K562 (cell line): ENCODE results near the gene CDYL. TPM values are rescaled to one million over a fixed set of nuclear protein-coding genes. Genes with fewer than 3 reads are reported as not detected.

Experiments
- ATF1 ChIP-seq, 2 experiments: fragments of 450-650 bp in 1 of 2; IDR thresholded peaks; 2 replicates each; pipeline ENCODE4 v1.6.1; 2016; ENCODE audit warnings: missing compliant biosample characterization in 1 of 2, missing genetic modification characterization in 1 of 2
- BCOR ChIP-seq: fragments of 450-650 bp; IDR thresholded peaks from 2 replicates; pipeline ENCODE4 v1.6.1; 2016
- CHD4 ChIP-seq: fragments of 200-600 bp; sonication (generic); IDR thresholded peaks from 3 replicates; pipeline ENCODE4 v1.6.1; 2012; ENCODE audit warnings: low read depth, mild to moderate bottlenecking, mixed read lengths, low read length, inconsistent platforms; ENCODE audit not compliant: insufficient read depth, insufficient replicate concordance, poor library complexity, severe bottlenecking
- E2F5 ChIP-seq: sonication (generic); formaldehyde crosslinking; IDR thresholded peaks from 2 replicates; pipeline ENCODE4 v1.8.0; 2022; ENCODE audit warnings: mild to moderate bottlenecking, missing genetic modification reagents
- FOXA1 ChIP-seq: fragments of 450-650 bp; IDR thresholded peaks from 2 replicates; pipeline ENCODE4 v1.6.1; 2016; ENCODE audit warnings: mild to moderate bottlenecking, borderline replicate concordance
- GABPB1 ChIP-seq: sonication (generic); formaldehyde crosslinking; IDR thresholded peaks from 2 replicates; pipeline ENCODE4 v1.8.0; 2022; ENCODE audit warnings: mild to moderate bottlenecking, missing genetic modification reagents
- HIVEP1 ChIP-seq: fragments of 250-450 bp; sonication (Bioruptor Pico); IDR thresholded peaks from 2 replicates; pipeline ENCODE4 v1.4.0; 2020; ENCODE audit warnings: mild to moderate bottlenecking
- MTF1 ChIP-seq: fragments of 250-450 bp; sonication (Bioruptor Pico); IDR thresholded peaks from 2 replicates; pipeline ENCODE4 v1.9.0; 2021; ENCODE audit warnings: moderate library complexity, mild to moderate bottlenecking, inconsistent platforms, borderline replicate concordance
- NCOA4 ChIP-seq: fragments of 450-650 bp; IDR thresholded peaks from 2 replicates; pipeline ENCODE4 v1.6.1; 2018; ENCODE audit warnings: mild to moderate bottlenecking; ENCODE audit not compliant: partially characterized antibody
- PML ChIP-seq: IDR thresholded peaks from 2 replicates; pipeline ENCODE4 v1.6.1; 2012; ENCODE audit warnings: low read length, inconsistent platforms
- RNF219 ChIP-seq: fragments of 250-450 bp; sonication (Bioruptor Pico); IDR thresholded peaks from 2 replicates; pipeline ENCODE4 v1.5.0; 2022; ENCODE audit warnings: mild to moderate bottlenecking
- SUPT5H ChIP-seq: fragments of 450-650 bp; IDR thresholded peaks from 2 replicates; pipeline ENCODE4 v1.6.1; 2016
- TFAM ChIP-seq: fragments of 250-450 bp; sonication (Bioruptor Pico); conservative IDR thresholded peaks from 2 replicates; pipeline ENCODE4 v1.5.0; 2021; ENCODE audit warnings: mild to moderate bottlenecking, moderate library complexity
- ZBTB1 ChIP-seq: sonication (generic); formaldehyde crosslinking; IDR thresholded peaks from 2 replicates; pipeline ENCODE4 v1.8.1; 2023; ENCODE audit warnings: missing genetic modification reagents, low read depth, mild to moderate bottlenecking, borderline replicate concordance
- ZMIZ1 ChIP-seq, 2 experiments: fragments of 150-350 bp in 1 of 2; IDR thresholded peaks; 2 replicates each; pipeline ENCODE4 v1.6.1; 2012 to 2016; ENCODE audit warnings: low read depth in 2 of 2, low read length in 2 of 2, mild to moderate bottlenecking in 1 of 2, moderate library complexity in 1 of 2
- ZNF280B ChIP-seq: fragments of 250-450 bp; sonication (Bioruptor Pico); IDR thresholded peaks from 2 replicates; pipeline ENCODE4 v1.5.1; 2021; ENCODE audit warnings: mild to moderate bottlenecking
- ZNF316 ChIP-seq: fragments of 450-650 bp; IDR thresholded peaks from 2 replicates; pipeline ENCODE4 v1.6.1; 2016
- ZNF79 ChIP-seq: fragments of 250-450 bp; sonication (Bioruptor Pico); IDR thresholded peaks from 2 replicates; pipeline ENCODE4 v1.4.0; 2020; ENCODE audit warnings: low read depth, mild to moderate bottlenecking, moderate library complexity
- polyA plus RNA-seq, 8 experiments: library from polyadenylated mRNA; depleted of rRNA in 4 of 8; stranded (reverse) in 5 of 8; unstranded in 3 of 8; fragments of >200 nt; fragmentation: Nextera tagmentation in 2 of 8; fragmentation: Illumina TruSeq in 1 of 8; extraction: Ambion mirVana in 2 of 8; extraction: Trizol in 1 of 8; gene quantifications; 2 replicates each; pipeline versions ENCODE4 v1.2.1 to v1.2.3, GENCODE V29; 2011 to 2014; ENCODE audit warnings: inconsistent platforms in 1 of 8, missing spikeins in 1 of 8
- total RNA-seq, 7 experiments: library from RNA; depleted of rRNA in 6 of 7; stranded (reverse); fragments of >200 nt in 6 of 7; fragmentation: Illumina TruSeq in 2 of 7; extraction: Trizol in 2 of 7; gene quantifications; 2 replicates each; pipeline versions ENCODE4 v1.2.1 to v1.2.3, GENCODE V29; 2011 to 2021; ENCODE audit warnings: low replicate concordance in 1 of 7
- TF ChIP-seq, protein P1 (sequence below): fragments of 450-650 bp; formaldehyde crosslinking; IDR thresholded peaks from 2 replicates; pipeline ENCODE4 v1.4.0; 2022; ENCODE audit warnings: missing genetic modification characterization

CDYL gene
- total and polyA plus RNA-seq, 9 of the 15 experiments (the other 6 are each of a cell fraction or from before 2014, with no cell fraction given), result 8.1 to 45.8 (median 40.8) TPM

DNA sequence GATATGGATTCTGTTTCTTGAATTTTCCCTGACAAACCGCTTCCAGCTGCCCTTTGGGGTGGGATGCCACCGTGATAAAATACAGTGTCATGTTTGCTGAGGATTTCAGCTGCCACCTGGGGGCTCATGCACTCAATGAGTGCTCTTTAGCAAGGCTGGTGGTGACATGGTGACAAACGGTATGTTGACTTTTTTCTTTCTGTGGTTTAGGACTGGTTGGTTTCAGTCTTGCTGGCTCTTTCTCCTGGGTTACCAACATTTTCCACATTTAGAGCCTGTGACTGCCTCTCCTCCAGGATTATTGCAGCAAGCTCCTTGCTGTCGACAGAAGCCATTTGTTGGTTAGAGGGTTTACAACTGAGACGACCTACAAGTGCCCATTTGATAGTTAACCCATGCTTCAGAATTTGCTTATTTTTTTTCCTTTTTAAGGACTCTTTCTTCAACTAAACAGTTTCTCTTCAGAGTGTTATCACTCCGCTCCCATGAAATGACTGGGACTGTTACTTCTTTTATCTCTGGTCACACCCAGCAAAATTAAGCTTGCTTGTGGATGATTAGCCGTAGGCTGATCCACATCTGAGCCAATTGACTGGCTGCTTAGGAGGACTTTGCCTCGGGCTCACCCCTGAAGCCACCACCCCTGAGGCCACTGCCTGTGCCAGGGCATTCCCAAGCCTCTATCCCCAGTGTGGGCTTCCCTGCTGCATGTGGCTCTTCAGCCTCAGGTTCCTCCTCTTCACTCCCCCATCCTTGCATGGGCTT is 48.4 kb upstream of the CDYL start (continued):
- no peak for TF ChIP-seq E2F5
- 0 out of 2 replicates have a peak, but pooled peaks have one; percentile 18 for TF ChIP-seq ZNF316
- TF ChIP-seq FOXA1, result no peak
- TF ChIP-seq ZMIZ1 (IDR thresholded peaks at IDR 0.05; ENCODE audit: low read depth in 2 of 2, low read length in 2 of 2), result peak in 1 of 2 experiments; percentile 92; a peak in 2 of 4 replicates
- TF ChIP-seq CHD4, result peak; percentile 56
- no peak for TF ChIP-seq TFAM (CRISPR knock-in tag)
- no peak for TF ChIP-seq NCOA4
- TF ChIP-seq, protein P1, sequence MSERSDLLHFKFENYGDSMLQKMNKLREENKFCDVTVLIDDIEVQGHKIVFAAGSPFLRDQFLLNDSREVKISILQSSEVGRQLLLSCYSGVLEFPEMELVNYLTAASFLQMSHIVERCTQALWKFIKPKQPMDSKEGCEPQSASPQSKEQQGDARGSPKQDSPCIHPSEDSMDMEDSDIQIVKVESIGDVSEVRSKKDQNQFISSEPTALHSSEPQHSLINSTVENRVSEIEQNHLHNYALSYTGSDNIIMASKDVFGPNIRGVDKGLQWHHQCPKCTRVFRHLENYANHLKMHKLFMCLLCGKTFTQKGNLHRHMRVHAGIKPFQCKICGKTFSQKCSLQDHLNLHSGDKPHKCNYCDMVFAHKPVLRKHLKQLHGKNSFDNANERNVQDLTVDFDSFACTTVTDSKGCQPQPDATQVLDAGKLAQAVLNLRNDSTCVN (CRISPR knock-in tag), result no peak
- TF ChIP-seq ZNF280B (CRISPR knock-in tag), result no peak
- TF ChIP-seq RNF219 (CRISPR knock-in tag), result no peak
- TF ChIP-seq GABPB1 (CRISPR knock-in tag), result no peak
- TF ChIP-seq BCOR, result peak; percentile 61; the same call in 1 of the 2 replicates
- TF ChIP-seq HIVEP1 (CRISPR knock-in tag), result no peak
- TF ChIP-seq MTF1 (CRISPR knock-in tag), result no peak
- no peak for TF ChIP-seq ZBTB1
- no peak for TF ChIP-seq ZNF79
- TF ChIP-seq PML, result peak; percentile 95
- no peak for TF ChIP-seq SUPT5H
- no peak for TF ChIP-seq ATF1 (CRISPR knock-in tag; IDR thresholded peaks at IDR 0.05)
- TF ChIP-seq ATF1 (tag; IDR thresholded peaks at IDR 0.05), result peak; percentile 62
